Liver (tissue), 9 donors: ENCODE measurements around the gene ST7L. TPM values are rescaled to one million over a fixed set of nuclear protein-coding genes. Genes with fewer than 3 reads are reported as not detected.

ENCODE experiments used
- DNase-seq: peaks from one replicate; pipeline ENCODE4 v3.0.0-alpha.2; 2017; ENCODE audit warnings: low spot score
- H3K27ac ChIP-seq, 2 donors: one replicate each; pipeline ENCODE4 v1.7.0; 2013; ENCODE audit warnings: inconsistent platforms in 2 of 2, low read length in 2 of 2, control low read depth in 1 of 2, low read depth in 1 of 2, mild to moderate bottlenecking in 1 of 2
- H3K27me3 ChIP-seq, 4 donors: one replicate each; pipeline versions ENCODE4 v1.6.1 to v1.7.0; 2013; ENCODE audit warnings: low read length in 3 of 4, inconsistent platforms in 1 of 4, mild to moderate bottlenecking in 1 of 4, moderate library complexity in 1 of 4; ENCODE audit not compliant: control insufficient read depth in 4 of 4, insufficient read depth in 4 of 4
- H3K36me3 ChIP-seq, 4 donors: one replicate each; pipeline versions ENCODE4 v1.6.1 to v1.7.0; 2013; ENCODE audit warnings: low read length in 3 of 4, mild to moderate bottlenecking in 3 of 4, low read depth in 1 of 4, moderate library complexity in 1 of 4; ENCODE audit not compliant: control insufficient read depth in 4 of 4, insufficient read depth in 3 of 4
- H3K4me1 ChIP-seq, 4 donors: one replicate each; pipeline versions ENCODE4 v1.6.1 to v1.7.0; 2013; ENCODE audit warnings: low read length in 3 of 4, mild to moderate bottlenecking in 3 of 4, moderate library complexity in 1 of 4; ENCODE audit not compliant: control insufficient read depth in 4 of 4, insufficient read depth in 4 of 4
- H3K4me3 ChIP-seq, 3 donors: one replicate each; pipeline versions ENCODE4 v1.6.1 to v1.7.0; 2013; ENCODE audit warnings: low read length in 3 of 3, control low read depth in 1 of 3, low read depth in 1 of 3, mild to moderate bottlenecking in 1 of 3
- H3K9ac ChIP-seq, 2 donors: one replicate each; pipeline ENCODE4 v1.7.0; 2013; ENCODE audit warnings: low read length in 2 of 2, mild to moderate bottlenecking in 2 of 2, moderate library complexity in 2 of 2, control low read depth in 1 of 2, low read depth in 1 of 2
- H3K9me3 ChIP-seq, 4 donors: one replicate each; pipeline versions ENCODE4 v1.6.1 to v1.7.0; 2013; ENCODE audit warnings: low read length in 3 of 4; ENCODE audit not compliant: control insufficient read depth in 4 of 4
- EGR1 ChIP-seq, 2 donors: IDR thresholded peaks; 2 replicates each; pipeline ENCODE4 v1.6.1; 2016 to 2018; ENCODE audit warnings: antibody characterized with exemption in 2 of 2, low read depth in 2 of 2
- FOXA1 ChIP-seq: IDR thresholded peaks from 2 replicates; pipeline ENCODE4 v1.6.1; 2016; ENCODE audit warnings: antibody characterized with exemption
- FOXA2 ChIP-seq: IDR thresholded peaks from 2 replicates; pipeline ENCODE4 v1.6.1; 2016; ENCODE audit warnings: antibody characterized with exemption
- GABPA ChIP-seq, 2 donors: IDR thresholded peaks in 1 of 2; conservative IDR thresholded peaks in 1 of 2; 2 replicates each; pipeline ENCODE4 v1.6.1; 2016; ENCODE audit warnings: antibody characterized with exemption in 2 of 2, mild to moderate bottlenecking in 1 of 2, moderate library complexity in 1 of 2
- HNF4A ChIP-seq, 2 donors: conservative IDR thresholded peaks; 2 replicates each; pipeline ENCODE4 v1.6.1; 2016; ENCODE audit warnings: antibody characterized with exemption in 2 of 2, mild to moderate bottlenecking in 2 of 2
- HNF4G ChIP-seq: IDR thresholded peaks from 2 replicates; pipeline ENCODE4 v1.6.1; 2016; ENCODE audit warnings: antibody characterized with exemption
- JUND ChIP-seq, 2 donors: IDR thresholded peaks; 2 replicates each; pipeline ENCODE4 v1.6.1; 2016; ENCODE audit warnings: antibody characterized with exemption in 2 of 2
- NR2F2 ChIP-seq: IDR thresholded peaks from 2 replicates; pipeline ENCODE4 v1.6.1; 2016; ENCODE audit warnings: antibody characterized with exemption
- RAD21 ChIP-seq, 2 donors: IDR thresholded peaks; 2 replicates each; pipeline ENCODE4 v1.6.1; 2016; ENCODE audit warnings: antibody characterized with exemption in 2 of 2, mild to moderate bottlenecking in 2 of 2
- RXRA ChIP-seq, 2 donors: IDR thresholded peaks; 2 replicates each; pipeline ENCODE4 v1.6.1; 2017 to 2018; ENCODE audit warnings: antibody characterized with exemption in 2 of 2, mild to moderate bottlenecking in 1 of 2
- SP1 ChIP-seq: IDR thresholded peaks from 2 replicates; pipeline ENCODE4 v1.6.1; 2018; ENCODE audit warnings: antibody characterized with exemption, mild to moderate bottlenecking
- TAF1 ChIP-seq: conservative IDR thresholded peaks from 2 replicates; pipeline ENCODE4 v1.6.1; 2016; ENCODE audit warnings: antibody characterized with exemption, mild to moderate bottlenecking
- YY1 ChIP-seq: IDR thresholded peaks from 2 replicates; pipeline ENCODE4 v1.6.1; 2016; ENCODE audit warnings: antibody characterized with exemption, mild to moderate bottlenecking
- WGBS: extraction: QIAGEN DNeasy Blood & Tissue Kit; methylation state at CpG from one replicate; pipeline ENCODE4 v1.1.7; 2013; 5-methylcytosine and 5-hydroxymethylcytosine counted together
- polyA plus RNA-seq, 2 donors: library from polyadenylated mRNA; stranded (reverse) in 1 of 2; unstranded in 1 of 2; fragments of 200-250 nt in 1 of 2; fragments of >200 nt in 1 of 2; fragmentation: Nextera tagmentation in 1 of 2; extraction: Ambion mirVana in 1 of 2; gene quantifications; one replicate each; pipeline versions ENCODE4 v1.2.1 to v1.2.3, GENCODE V29; 2013 to 2015
- total RNA-seq, 2 donors: library from RNA; depleted of rRNA; stranded (reverse); fragments of >200 nt; gene quantifications; one replicate each; pipeline ENCODE4 v1.2.3, GENCODE V29; 2014
- TF ChIP-seq, protein P1 (sequence below): IDR thresholded peaks from 2 replicates; pipeline ENCODE4 v1.6.1; 2016; ENCODE audit warnings: antibody characterized with exemption
- TF ChIP-seq, protein P2 (sequence below): IDR thresholded peaks from 2 replicates; pipeline ENCODE4 v1.6.1; 2016; ENCODE audit warnings: antibody characterized with exemption
- TF ChIP-seq, protein P3 (sequence below): fragments of 150-350 bp; IDR thresholded peaks from 2 replicates; pipeline ENCODE4 v1.5.1; 2017; ENCODE audit warnings: improper control_type of control experiment, low read depth, low read length; ENCODE audit not compliant: missing input control
- TF ChIP-seq, protein P4 (sequence below): IDR thresholded peaks from 2 replicates; pipeline ENCODE4 v1.6.1; 2016; ENCODE audit warnings: antibody characterized with exemption
- TF ChIP-seq, protein P5 (sequence below): IDR thresholded peaks from 2 replicates; pipeline ENCODE4 v1.6.1; 2016; ENCODE audit warnings: antibody characterized with exemption, mild to moderate bottlenecking
- donor health status: healthy.
- donor health status: healthy.
- donor health status: healthy.
- donor health status: healthy.
- donor health status: healthy.

ST7L gene
- total and polyA plus RNA-seq, 4 donors = 4.9 to 13.6 (median 9.5) TPM

DNA sequence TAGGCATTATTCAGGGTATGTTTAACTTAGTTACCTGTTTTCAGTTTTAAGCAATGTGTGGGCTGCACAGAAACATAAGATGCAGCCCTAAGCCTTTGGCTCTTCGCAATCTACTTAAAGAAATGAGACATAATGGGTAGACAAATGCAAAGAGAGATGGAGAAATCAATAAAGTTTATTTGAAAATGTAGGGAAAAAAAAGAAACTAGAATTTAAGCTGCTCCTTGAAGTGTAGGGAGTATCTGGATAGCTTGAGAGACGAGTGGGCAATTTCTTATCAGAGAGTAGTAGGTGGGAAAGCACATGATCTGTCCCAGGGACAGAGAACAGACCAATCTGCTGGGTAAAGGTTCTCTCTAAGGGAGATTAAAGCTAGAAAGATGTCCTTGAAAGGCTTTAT, 101.3 kb downstream of the ST7L start (continued):
- TF ChIP-seq FOXA2 = no peak
- no peak for TF ChIP-seq HNF4A (conservative IDR thresholded peaks at IDR 0.05)

DNA sequence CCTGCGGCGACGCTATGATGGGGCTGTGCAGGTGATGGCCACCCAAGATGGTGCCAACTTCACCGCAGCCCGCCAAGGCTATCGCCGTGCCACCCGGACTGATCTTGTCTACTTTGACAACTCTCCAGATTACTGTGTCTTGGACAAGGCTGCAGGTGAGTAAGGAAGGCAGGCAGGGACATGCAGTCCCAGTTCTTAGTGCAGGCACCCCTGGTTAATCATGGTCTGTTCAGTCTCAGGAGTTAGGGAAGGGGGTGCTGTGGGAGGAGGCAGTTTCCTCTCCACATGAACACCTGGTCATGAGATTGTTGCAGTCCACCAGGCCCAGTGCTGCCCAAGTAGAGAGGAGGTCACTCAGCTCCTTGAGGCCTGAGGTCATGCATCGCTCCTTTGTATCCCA, 101.7 kb downstream of the ST7L start:
- DNase-seq = no peak
- WGBS = 96% methylated on average over 9 of the region's 9 CpGs
- Histone ChIP-seq H3K27ac (no peak overlapping the region), H3K36me3 (no peaks in the 10 kb centered on the region), H3K4me1 (no peaks in the 10 kb centered on the region), H3K9me3 (no peaks in the 10 kb centered on the region), H3K27me3 (no peaks in the 10 kb centered on the region), H3K9ac (no peak overlapping the region), H3K4me3 (no peak overlapping the region)
- TF ChIP-seq YY1 (no peak), SP1 (no peak), RAD21 (IDR thresholded peaks at IDR 0.05) (no peak), HNF4G (no peak), JUND (IDR thresholded peaks at IDR 0.05) (no peak), HNF4A (conservative IDR thresholded peaks at IDR 0.05) (no peak)
- TF ChIP-seq, protein P1, sequence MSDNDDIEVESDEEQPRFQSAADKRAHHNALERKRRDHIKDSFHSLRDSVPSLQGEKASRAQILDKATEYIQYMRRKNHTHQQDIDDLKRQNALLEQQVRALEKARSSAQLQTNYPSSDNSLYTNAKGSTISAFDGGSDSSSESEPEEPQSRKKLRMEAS = no peak
- TF ChIP-seq, protein P2, sequence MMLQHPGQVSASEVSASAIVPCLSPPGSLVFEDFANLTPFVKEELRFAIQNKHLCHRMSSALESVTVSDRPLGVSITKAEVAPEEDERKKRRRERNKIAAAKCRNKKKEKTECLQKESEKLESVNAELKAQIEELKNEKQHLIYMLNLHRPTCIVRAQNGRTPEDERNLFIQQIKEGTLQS = no peak

DNA sequence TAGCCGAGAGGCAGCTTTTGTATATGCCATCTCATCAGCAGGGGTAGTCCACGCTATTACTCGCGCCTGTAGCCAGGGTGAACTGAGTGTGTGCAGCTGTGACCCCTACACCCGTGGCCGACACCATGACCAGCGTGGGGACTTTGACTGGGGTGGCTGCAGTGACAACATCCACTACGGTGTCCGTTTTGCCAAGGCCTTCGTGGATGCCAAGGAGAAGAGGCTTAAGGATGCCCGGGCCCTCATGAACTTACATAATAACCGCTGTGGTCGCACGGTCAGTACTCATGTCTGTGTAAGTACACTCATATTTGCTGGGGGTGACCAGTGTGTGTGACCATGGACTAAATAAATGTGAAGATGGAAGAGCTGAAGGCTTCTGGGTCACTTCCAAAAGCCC, 102.8 kb downstream of the ST7L start:
- TF ChIP-seq TAF1 = no peak
- TF ChIP-seq, protein P2 = no peak
- TF ChIP-seq HNF4A (conservative IDR thresholded peaks at IDR 0.05) = no peak
- no peak for TF ChIP-seq FOXA2
- TF ChIP-seq EGR1 (IDR thresholded peaks at IDR 0.05; ENCODE audit: low read depth in 2 of 2) = no peak
- TF ChIP-seq NR2F2 = no peak
- TF ChIP-seq GABPA (IDR thresholded peaks at IDR 0.05 in 1 of 2, conservative IDR thresholded peaks at IDR 0.05 in 1 of 2) = no peak
- no peak for TF ChIP-seq YY1
- TF ChIP-seq HNF4G = no peak
- TF ChIP-seq, protein P3, sequence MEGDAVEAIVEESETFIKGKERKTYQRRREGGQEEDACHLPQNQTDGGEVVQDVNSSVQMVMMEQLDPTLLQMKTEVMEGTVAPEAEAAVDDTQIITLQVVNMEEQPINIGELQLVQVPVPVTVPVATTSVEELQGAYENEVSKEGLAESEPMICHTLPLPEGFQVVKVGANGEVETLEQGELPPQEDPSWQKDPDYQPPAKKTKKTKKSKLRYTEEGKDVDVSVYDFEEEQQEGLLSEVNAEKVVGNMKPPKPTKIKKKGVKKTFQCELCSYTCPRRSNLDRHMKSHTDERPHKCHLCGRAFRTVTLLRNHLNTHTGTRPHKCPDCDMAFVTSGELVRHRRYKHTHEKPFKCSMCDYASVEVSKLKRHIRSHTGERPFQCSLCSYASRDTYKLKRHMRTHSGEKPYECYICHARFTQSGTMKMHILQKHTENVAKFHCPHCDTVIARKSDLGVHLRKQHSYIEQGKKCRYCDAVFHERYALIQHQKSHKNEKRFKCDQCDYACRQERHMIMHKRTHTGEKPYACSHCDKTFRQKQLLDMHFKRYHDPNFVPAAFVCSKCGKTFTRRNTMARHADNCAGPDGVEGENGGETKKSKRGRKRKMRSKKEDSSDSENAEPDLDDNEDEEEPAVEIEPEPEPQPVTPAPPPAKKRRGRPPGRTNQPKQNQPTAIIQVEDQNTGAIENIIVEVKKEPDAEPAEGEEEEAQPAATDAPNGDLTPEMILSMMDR = no peak
- TF ChIP-seq FOXA1 = no peak
- no peak for TF ChIP-seq SP1
- no peak for TF ChIP-seq RAD21 (IDR thresholded peaks at IDR 0.05)
- TF ChIP-seq, protein P4, sequence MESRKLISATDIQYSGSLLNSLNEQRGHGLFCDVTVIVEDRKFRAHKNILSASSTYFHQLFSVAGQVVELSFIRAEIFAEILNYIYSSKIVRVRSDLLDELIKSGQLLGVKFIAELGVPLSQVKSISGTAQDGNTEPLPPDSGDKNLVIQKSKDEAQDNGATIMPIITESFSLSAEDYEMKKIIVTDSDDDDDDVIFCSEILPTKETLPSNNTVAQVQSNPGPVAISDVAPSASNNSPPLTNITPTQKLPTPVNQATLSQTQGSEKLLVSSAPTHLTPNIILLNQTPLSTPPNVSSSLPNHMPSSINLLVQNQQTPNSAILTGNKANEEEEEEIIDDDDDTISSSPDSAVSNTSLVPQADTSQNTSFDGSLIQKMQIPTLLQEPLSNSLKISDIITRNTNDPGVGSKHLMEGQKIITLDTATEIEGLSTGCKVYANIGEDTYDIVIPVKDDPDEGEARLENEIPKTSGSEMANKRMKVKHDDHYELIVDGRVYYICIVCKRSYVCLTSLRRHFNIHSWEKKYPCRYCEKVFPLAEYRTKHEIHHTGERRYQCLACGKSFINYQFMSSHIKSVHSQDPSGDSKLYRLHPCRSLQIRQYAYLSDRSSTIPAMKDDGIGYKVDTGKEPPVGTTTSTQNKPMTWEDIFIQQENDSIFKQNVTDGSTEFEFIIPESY = no peak
- TF ChIP-seq JUND (IDR thresholded peaks at IDR 0.05) = no peak
- no peak for TF ChIP-seq RXRA (IDR thresholded peaks at IDR 0.05)
- TF ChIP-seq, protein P5, sequence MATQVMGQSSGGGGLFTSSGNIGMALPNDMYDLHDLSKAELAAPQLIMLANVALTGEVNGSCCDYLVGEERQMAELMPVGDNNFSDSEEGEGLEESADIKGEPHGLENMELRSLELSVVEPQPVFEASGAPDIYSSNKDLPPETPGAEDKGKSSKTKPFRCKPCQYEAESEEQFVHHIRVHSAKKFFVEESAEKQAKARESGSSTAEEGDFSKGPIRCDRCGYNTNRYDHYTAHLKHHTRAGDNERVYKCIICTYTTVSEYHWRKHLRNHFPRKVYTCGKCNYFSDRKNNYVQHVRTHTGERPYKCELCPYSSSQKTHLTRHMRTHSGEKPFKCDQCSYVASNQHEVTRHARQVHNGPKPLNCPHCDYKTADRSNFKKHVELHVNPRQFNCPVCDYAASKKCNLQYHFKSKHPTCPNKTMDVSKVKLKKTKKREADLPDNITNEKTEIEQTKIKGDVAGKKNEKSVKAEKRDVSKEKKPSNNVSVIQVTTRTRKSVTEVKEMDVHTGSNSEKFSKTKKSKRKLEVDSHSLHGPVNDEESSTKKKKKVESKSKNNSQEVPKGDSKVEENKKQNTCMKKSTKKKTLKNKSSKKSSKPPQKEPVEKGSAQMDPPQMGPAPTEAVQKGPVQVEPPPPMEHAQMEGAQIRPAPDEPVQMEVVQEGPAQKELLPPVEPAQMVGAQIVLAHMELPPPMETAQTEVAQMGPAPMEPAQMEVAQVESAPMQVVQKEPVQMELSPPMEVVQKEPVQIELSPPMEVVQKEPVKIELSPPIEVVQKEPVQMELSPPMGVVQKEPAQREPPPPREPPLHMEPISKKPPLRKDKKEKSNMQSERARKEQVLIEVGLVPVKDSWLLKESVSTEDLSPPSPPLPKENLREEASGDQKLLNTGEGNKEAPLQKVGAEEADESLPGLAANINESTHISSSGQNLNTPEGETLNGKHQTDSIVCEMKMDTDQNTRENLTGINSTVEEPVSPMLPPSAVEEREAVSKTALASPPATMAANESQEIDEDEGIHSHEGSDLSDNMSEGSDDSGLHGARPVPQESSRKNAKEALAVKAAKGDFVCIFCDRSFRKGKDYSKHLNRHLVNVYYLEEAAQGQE = no peak
- TF ChIP-seq, protein P1 = no peak
- no peak overlapping the region for H3K4me3 ChIP-seq
- no peaks in the 10 kb centered on the region for H3K9me3 ChIP-seq
- no peaks in the 10 kb centered on the region for H3K27me3 ChIP-seq
- no peak for DNase-seq
- H3K9ac ChIP-seq = no peak overlapping the region
- H3K4me1 ChIP-seq = no peaks in the 10 kb centered on the region
- H3K36me3 ChIP-seq = no peaks in the 10 kb centered on the region
- no peak overlapping the region for H3K27ac ChIP-seq
- WGBS = 96% methylated on average over 14 of the region's 14 CpGs
